GF-D8 (cell line): ENCODE results near the gene PBX4.

Source experiments
- DNase-seq: peaks from one replicate; lab custom pipeline; 2025; lab: John Stamatoyannopoulos, UW

Gene PBX4

DNA sequence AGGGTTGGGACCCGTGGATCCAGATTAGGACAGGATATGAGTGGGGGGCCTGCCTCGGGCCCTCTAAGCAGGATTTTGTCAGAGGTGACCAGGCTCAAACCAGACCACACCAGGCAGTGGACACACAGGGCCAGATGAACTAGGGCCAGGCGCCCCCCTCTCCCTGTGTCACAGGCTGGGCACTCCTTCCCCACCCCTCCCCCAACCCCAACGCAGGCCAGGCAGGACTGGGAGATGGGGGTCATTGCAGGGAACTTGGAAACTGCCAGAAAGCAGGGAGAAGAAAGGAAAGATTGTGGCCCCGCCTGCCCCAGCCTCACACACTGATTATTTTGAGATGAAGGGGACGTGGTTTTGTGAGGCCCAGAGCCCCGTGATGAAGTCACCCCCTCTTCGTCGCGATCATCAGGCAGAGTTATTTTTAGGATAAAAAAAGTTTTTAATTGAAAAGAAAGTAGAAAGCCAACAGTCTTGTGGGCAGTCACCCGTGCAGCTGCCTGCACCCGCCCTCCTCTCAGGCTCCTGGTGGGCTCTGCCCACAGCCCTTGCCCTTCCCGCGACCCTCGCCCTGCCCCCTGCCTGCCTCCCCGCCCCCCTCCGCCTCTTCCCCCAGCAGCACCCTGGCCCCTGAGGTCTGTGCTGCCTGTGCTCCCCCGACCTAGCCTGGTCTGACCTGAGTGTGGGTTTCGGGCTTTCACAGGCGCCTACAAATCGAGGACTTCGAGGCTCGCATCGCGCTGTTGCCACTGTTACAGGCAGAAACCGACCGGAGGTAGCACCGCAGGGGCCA is 91.7 kb downstream of the PBX4 start:
- no peak for DNase-seq

DNA sequence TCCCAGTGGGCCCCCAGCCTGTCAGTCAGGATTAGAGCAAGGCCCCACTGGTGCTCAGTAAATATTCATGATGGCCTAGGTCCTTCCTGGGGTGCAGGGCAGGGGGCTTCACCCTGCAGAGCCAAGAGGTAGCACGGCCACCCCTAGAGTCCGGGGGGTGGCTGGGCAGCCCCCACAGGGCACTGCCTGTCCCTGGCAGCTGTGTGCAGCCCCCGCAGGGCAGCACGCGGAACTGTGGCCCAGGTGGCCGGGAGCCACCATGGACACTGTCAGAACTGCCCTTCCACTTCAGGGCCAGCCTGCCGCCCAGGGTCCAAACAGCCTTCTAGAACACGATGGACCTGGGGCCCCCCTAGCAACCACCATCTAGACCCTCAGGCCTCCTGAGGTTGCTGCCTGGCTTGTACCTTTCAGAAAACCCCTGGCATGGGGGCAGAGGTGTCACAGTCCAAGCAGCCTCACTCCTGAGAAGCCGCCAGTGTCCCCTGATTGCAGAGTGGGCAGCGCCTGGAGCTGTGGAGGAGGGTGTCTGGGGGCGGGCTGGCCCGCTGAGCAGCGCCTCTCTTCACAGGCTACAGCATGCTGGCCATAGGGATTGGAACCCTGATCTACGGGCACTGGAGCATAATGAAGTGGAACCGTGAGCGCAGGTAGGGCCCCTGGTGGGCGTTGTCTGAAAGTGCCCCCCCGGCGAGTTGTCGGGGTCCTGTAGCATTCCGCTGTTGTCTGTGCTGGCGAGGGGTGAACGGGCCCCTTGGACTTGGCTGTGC is 92.7 kb downstream of the PBX4 start:
- DNase-seq, result no peak

DNA sequence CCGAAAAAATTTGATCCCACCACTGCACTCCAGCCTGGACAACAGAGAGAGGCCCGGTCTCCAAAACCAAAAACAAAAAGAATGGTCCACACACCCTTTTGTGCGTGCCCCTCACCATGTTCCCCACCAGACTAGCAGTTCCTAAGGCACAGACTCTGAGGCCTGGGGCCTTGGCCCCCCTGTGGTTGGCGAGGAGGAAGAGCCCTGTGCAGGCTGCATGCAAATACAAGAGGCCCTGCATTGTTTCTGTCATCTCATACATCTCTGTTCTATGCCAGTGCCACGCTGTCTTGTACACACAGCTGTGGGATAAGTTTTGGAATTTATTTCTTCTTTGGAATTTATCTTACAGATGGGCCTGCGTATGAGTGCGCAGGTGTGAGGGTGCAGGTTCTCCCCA is 94.4 kb downstream of the PBX4 start:
- DNase-seq, result no peak

DNA sequence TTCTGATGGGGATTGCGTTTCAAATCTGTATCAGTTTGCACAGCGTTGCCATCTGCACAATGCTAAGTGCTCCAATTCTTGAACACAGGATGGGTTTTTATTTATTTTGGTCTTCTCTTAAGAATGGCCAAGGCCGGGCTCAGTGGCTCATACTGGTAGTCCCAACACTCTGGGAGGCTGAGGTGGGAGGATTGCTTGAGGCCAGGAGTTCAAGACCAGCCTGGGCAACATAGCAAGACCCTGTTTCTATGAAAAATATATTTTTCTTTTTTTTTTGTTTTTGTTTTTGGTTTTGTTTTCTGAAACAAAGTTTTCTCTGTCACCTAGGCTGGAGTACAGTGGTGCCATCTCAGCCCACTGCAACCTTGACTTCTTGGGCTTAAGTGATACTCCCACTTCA is 95.3 kb downstream of the PBX4 start:
- no peak for DNase-seq

DNA sequence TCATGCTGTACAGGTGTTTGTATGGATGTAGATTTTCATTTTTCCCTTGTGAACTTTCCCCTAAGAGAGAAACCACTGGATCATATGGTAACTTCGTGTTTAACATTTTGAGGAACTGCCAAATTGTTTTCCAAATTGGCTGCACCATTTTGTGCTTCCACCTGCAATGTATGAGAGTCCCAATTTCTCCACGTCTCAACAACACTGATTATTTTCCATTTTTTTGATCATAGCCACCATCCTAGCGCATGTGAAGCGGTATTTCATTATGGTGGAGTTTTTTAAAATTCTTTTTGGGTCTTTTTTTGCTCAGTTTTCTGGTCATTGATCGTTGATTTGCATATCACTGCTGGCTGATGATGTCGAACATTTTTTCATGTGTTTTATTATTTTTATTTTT is 97.5 kb downstream of the PBX4 start:
- DNase-seq, result no peak

DNA sequence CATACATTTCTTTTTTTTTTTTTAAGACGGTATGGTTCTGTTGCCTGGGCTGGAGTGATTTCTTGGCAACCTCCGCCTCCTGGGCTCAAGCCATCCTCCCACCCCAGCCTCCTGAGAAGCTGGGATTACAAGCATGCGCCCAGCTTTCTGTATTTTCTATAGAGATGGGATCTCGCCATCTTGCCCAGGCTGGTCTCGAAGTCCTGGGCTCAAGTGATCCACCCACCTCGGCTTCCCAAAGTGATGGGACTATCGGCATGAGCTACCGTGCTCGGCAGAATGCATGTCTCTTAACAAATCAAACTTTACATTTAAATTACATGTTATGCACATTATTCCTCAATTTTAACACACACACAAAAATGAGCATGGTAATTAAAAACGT is 101.3 kb downstream of the PBX4 start:
- DNase-seq, result no peak

DNA sequence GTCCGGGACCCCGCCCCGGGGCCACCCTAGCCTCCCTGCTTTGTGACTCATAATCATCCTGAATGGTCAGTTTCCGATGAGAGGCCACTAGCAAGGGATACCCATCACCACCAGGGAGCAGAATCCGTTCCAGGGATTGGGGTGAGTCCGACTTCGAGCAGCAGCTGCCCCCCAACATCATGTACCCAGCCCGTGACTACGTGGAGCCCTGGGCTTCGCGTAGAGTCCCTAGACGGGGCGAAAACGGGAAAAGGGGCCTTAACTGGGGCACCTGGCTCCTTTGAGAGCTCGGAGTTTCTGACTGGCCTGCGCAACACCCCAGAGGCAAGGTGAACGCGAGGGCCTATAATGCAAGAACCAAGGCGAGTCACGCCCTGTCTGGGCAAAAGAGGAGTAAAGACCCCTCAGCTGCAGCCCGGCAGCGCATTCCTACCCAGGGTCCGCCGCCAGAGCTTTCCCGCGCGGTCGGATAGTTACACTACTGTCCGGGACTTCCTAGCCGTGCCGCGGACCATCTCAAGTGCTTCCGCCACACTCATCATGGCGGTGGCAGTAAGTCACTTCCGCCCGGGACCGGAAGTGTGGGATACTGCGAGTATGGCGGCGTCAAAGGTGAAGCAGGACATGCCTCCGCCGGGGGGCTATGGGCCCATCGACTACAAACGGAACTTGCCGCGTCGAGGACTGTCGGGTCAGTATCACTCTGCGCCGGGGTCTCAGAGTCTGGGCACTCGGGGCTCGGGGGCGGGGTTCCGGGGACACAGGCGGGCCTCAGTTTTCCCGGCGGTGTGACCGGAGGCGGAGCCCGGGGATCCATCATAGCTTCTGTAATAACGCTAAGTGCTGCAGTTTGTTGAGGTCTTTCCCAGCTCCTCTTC is 102.6 kb downstream of the PBX4 start, which contains the start of gene NDUFA13:
NDUFA13 (plus strand) TSS at position 584 of the 878 bp plus-strand sequence; CDS start at position 598, 14 bp downstream.
- DNase-seq, result peak; percentile 59

DNA sequence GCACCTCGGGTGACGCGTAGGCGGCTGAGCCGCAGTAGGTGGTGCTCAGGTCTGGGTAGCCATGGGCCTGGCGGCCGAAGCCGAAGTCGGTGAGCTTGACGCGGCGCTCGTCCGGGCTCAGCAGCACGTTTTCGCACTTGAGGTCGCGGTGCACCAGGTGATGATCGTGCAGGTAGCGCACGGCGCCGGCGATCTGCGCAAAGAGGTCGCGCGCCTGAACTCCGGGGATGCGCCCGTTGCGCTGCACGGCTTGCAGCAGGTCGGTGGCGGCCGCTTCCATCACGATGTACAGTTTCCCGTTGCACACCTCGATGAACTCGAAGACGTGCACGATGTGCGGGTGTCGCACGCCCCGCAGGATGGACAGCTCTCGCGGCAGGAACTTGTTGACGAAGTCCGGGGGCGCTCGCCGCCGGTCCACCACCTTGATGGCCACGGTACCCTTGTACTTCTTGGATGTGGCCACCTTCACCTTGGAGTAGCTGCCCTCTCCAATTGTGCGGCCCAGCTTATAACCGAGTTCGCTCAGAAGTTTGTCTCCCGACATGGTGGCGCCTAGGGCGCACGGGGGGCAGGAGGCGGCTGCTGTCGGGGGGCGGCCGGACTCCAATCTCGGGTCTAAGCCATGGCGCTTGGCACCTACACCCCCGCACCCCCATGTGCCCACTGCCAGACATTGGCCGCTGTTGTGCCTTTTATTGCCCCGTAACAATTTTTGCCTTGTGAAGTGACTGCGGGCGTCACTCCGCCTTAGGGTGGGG is 103.4 kb downstream of the PBX4 start, which contains the start of gene TSSK6:
TSSK6 (minus strand) TSS at position 668 of the 761 bp plus-strand sequence; CDS start at position 547, 121 bp downstream.
- no peak for DNase-seq

DNA sequence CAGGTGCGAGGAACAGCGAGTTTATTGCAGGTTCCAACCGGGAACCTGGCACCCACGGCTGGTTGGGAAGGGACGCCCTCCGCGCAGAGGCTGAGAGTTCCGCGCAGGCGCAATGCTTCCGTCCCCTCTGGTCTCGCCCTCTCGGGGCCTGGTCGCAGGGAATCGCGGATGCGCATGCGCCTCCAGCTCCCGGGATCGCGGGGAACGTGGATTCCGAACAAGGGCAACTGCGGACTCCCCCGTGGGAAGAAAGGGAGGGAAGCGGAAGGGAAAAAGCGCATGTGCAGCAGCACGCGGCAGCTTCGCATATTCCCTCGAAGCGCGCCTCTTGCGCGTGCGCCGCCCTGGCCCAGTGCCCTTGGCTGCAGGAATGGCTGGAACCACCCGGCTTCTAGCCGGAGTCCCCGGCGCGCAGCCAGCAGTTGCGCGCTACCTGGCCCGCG is 104.3 kb downstream of the PBX4 start:
- no peak for DNase-seq

DNA sequence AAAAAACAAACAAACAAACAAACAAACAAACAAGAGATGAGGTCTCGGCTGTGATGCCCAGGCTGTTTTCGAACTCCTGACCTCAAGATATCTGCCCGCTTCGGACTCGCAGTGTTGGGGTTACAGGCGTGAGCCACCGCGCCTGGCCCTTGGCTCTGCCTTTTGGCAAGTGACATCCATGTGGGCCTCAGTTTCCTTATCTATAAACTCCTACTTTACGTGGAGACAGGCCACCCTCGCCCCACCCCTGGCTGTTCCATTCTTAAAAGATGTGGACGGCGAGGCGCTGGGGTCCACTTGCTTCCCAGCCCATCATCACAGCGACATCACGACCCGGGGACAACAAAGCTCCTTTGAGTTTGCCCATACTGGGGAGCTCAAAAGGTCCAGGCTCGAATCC is 104.8 kb downstream of the PBX4 start:
- DNase-seq, result no peak
